SK-N-SH treated with all-trans-retinoic acid at 6 μM for 48 hours (cell line): ENCODE data around the gene TAF3.

ENCODE experiments used
- ATAC-seq: fragments of 200-7000 bp; cut with Tn5 transposase; 3 replicates; pipeline ENCODE4 v1.9.1; 2020; ENCODE audit warnings: mild to moderate bottlenecking, moderate library complexity
- ARNTL ChIP-seq: fragments of 450-650 bp; formaldehyde crosslinking; IDR thresholded peaks from 2 replicates; pipeline ENCODE4 v1.5.0; 2020; ENCODE audit warnings: low read depth, mild to moderate bottlenecking, moderate library complexity, borderline replicate concordance
- BACH2 ChIP-seq: fragments of 250-450 bp; sonication (Bioruptor Pico); IDR thresholded peaks from 2 replicates; pipeline ENCODE4 v1.9.0; 2021; ENCODE audit warnings: mild to moderate bottlenecking, borderline replicate concordance
- CSDC2 ChIP-seq: fragments of 250-450 bp; sonication (Bioruptor Pico); IDR thresholded peaks from 2 replicates; pipeline ENCODE4 v1.5.0; 2020; ENCODE audit warnings: mild to moderate bottlenecking, moderate library complexity
- CSRNP3 ChIP-seq: fragments of 250-450 bp; sonication (Bioruptor Pico); IDR thresholded peaks from 2 replicates; pipeline ENCODE4 v1.5.1; 2021; ENCODE audit warnings: mild to moderate bottlenecking, moderate library complexity
- GLIS3 ChIP-seq: fragments of 250-450 bp; sonication (Bioruptor Pico); IDR thresholded peaks from 2 replicates; pipeline ENCODE4 v1.5.0; 2020; ENCODE audit warnings: mild to moderate bottlenecking, moderate library complexity
- ISL1 ChIP-seq: fragments of 250-450 bp; sonication (Bioruptor Pico); IDR thresholded peaks from 2 replicates; pipeline ENCODE4 v2.1.2; 2022; ENCODE audit warnings: mild to moderate bottlenecking, moderate library complexity
- POU6F1 ChIP-seq: fragments of 250-450 bp; sonication (Bioruptor Pico); IDR thresholded peaks from 2 replicates; pipeline ENCODE4 v1.8.0; 2021; ENCODE audit warnings: low read depth, mild to moderate bottlenecking, moderate library complexity, borderline replicate concordance
- RARB ChIP-seq: fragments of 250-450 bp; sonication (Bioruptor Pico); IDR thresholded peaks from 2 replicates; pipeline ENCODE4 v1.8.0; 2021; ENCODE audit warnings: mild to moderate bottlenecking, moderate library complexity
- SNAI2 ChIP-seq: fragments of 250-450 bp; sonication (Bioruptor Pico); IDR thresholded peaks from 2 replicates; pipeline ENCODE4 v1.5.0; 2020; ENCODE audit warnings: mild to moderate bottlenecking, moderate library complexity
- TSHZ2 ChIP-seq: fragments of 250-450 bp; sonication (Bioruptor Pico); IDR thresholded peaks from 2 replicates; pipeline ENCODE4 v1.5.0; 2020; ENCODE audit warnings: mild to moderate bottlenecking, moderate library complexity
- ZC3H10 ChIP-seq: fragments of 250-450 bp; sonication (Bioruptor Pico); IDR thresholded peaks from 2 replicates; pipeline ENCODE4 v1.5.1; 2021; ENCODE audit warnings: mild to moderate bottlenecking, moderate library complexity
- ZFP3 ChIP-seq: fragments of 250-450 bp; sonication (Bioruptor Pico); IDR thresholded peaks from 2 replicates; pipeline ENCODE4 v1.5.0; 2020; ENCODE audit warnings: mild to moderate bottlenecking, moderate library complexity
- ZFP30 ChIP-seq: fragments of 450-650 bp; formaldehyde crosslinking; IDR thresholded peaks from 2 replicates; pipeline ENCODE4 v1.5.0; 2022; ENCODE audit warnings: mild to moderate bottlenecking, moderate library complexity
- ZNF70 ChIP-seq: fragments of 450-650 bp; formaldehyde crosslinking; IDR thresholded peaks from 2 replicates; pipeline ENCODE4 v1.5.0; 2020; ENCODE audit warnings: mild to moderate bottlenecking, moderate library complexity
- ZNF8 ChIP-seq: fragments of 450-650 bp; formaldehyde crosslinking; IDR thresholded peaks from 2 replicates; pipeline ENCODE4 v1.5.0; 2020; ENCODE audit warnings: mild to moderate bottlenecking, moderate library complexity
- TF ChIP-seq, protein P1 (sequence below): fragments of 250-450 bp; sonication (Bioruptor Pico); IDR thresholded peaks from 2 replicates; pipeline ENCODE4 v1.5.1; 2020; ENCODE audit warnings: low read depth, mild to moderate bottlenecking, moderate library complexity

The TAF3 gene

DNA sequence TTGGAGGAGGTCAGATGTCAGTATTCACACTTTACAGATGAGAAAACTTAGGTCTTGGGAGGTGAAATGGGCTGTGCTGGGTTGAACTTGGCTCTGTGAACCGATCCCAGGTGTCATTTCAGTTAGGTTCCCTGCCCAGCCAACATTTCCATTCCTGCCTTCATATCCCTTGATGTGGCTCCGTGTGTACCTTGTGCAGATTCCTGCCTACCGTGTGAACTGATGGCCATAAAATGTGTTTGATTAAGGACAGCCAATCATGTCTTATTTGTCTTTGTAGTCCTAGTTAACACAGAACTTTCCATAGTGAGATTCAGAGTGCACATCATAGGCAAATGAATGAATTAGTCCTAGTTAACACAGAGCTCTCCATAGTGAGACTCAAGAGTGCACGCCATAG lies 135.1 kb downstream of the TAF3 start:
- no peak for ATAC-seq
- TF ChIP-seq ZFP3 (no peak), SNAI2 (no peak), ARNTL (CRISPR knock-in tag) (no peak), ZC3H10 (CRISPR knock-in tag) (no peak), ZFP30 (CRISPR knock-in tag) (no peak)

- no peak for TF ChIP-seq CSRNP3 (CRISPR knock-in tag)
- TF ChIP-seq, all 23 proteins: peak for 0
- no peak for ATAC-seq
Observed at GRCh38 chr10:7955446-7955845, 137.1 kb downstream of the TAF3 start.

- TF ChIP-seq CSRNP3 (CRISPR knock-in tag) (no peak), ISL1 (CRISPR knock-in tag) (0 out of 2 replicates have a peak, but pooled peaks have one; percentile 9), BACH2 (CRISPR knock-in tag) (peak; percentile 57; the same call in 1 of the 2 replicates)
- TF ChIP-seq, all 23 proteins: peak for 2
- peak; percentile 54; the same call in 2 of the 3 replicates for ATAC-seq
Observed at GRCh38 chr10:7956508-7956907, 138.2 kb downstream of the TAF3 start.

DNA sequence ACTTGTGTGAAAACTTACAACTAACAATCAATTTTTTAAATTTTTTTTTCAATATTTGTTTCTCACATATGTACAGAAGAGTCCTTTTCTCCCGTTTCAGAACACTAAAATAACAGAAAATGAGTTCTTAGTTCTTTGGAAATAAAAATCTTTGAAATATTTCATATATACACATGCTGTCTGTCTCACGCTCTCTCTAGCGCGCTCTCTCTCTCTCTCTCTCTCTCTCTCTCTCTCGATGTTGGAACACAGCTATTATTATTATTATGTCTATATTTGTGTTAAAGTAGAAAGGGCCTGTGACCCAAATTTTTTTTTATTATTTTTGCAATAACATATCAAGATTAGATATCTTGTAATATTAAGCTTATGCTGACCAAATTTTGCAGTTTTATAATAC lies 139.3 kb downstream of the TAF3 start:
- no peak for ATAC-seq

DNA sequence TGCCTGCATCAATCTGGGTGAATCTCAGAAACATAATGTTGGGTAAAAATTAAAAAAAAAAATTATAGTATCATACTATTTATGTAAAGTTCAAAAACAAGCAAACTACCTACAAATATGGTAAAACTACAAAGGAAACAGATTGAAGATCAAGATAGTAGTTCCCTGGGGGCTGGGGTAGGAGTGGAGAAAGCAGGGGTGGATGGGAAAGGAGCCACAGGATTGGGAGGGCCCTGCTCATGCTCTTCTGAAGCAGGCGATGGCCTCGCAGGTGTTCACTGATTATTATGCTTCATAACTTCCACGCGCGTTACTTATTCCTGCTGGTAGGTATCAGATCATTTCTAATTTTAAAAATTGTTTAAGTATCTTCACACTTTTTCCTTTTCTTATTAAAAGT lies 140.1 kb downstream of the TAF3 start:
- ATAC-seq = no peak
- TF ChIP-seq ISL1 (CRISPR knock-in tag) (no peak), ZFP3 (no peak), RARB (CRISPR knock-in tag) (no peak), GLIS3 (CRISPR knock-in tag) (no peak), SNAI2 (no peak), CSRNP3 (CRISPR knock-in tag) (no peak), ZNF8 (CRISPR knock-in tag) (no peak)
- TF ChIP-seq, protein P1, sequence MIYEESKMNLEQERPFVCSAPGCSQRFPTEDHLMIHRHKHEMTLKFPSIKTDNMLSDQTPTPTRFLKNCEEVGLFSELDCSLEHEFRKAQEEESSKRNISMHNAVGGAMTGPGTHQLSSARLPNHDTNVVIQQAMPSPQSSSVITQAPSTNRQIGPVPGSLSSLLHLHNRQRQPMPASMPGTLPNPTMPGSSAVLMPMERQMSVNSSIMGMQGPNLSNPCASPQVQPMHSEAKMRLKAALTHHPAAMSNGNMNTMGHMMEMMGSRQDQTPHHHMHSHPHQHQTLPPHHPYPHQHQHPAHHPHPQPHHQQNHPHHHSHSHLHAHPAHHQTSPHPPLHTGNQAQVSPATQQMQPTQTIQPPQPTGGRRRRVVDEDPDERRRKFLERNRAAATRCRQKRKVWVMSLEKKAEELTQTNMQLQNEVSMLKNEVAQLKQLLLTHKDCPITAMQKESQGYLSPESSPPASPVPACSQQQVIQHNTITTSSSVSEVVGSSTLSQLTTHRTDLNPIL (CRISPR knock-in tag) = no peak
- TF ChIP-seq, all 23 proteins: peak for 0

More for the DNA sequence above, 139.3 kb downstream of the TAF3 start:
- TF ChIP-seq SNAI2 = no peak
- TF ChIP-seq CSDC2 (CRISPR knock-in tag) = no peak
- TF ChIP-seq, protein P1 (CRISPR knock-in tag) = no peak
- no peak for TF ChIP-seq ISL1 (CRISPR knock-in tag)
- no peak for TF ChIP-seq RARB (CRISPR knock-in tag)
- TF ChIP-seq ZNF70 = no peak

- ATAC-seq = no peak
- TF ChIP-seq CSRNP3 (CRISPR knock-in tag) (no peak), TSHZ2 (CRISPR knock-in tag) (no peak), ZC3H10 (CRISPR knock-in tag) (no peak), SNAI2 (no peak), ZNF70 (no peak), GLIS3 (CRISPR knock-in tag) (no peak), POU6F1 (CRISPR knock-in tag) (no peak)
- TF ChIP-seq, protein P1 (CRISPR knock-in tag) = no peak
Observed at GRCh38 chr10:7960108-7960507, 141.8 kb downstream of the TAF3 start.
